VCaP (cell line): ENCODE results near the gene FBN1.

Experiments
- H3K27ac ChIP-seq: fragments of 450-650 bp; 2 replicates; pipeline ENCODE4 v1.5.1; 2017
- CTCF ChIP-seq: fragments of 450-650 bp; conservative IDR thresholded peaks from 2 replicates; pipeline ENCODE4 v1.5.1; 2017; ENCODE audit warnings: mild to moderate bottlenecking, moderate library complexity

Gene FBN1

GRCh38 chr15:48667701-48668100 lies 22.2 kb upstream of the FBN1 start:
- TF ChIP-seq CTCF = no peak

DNA sequence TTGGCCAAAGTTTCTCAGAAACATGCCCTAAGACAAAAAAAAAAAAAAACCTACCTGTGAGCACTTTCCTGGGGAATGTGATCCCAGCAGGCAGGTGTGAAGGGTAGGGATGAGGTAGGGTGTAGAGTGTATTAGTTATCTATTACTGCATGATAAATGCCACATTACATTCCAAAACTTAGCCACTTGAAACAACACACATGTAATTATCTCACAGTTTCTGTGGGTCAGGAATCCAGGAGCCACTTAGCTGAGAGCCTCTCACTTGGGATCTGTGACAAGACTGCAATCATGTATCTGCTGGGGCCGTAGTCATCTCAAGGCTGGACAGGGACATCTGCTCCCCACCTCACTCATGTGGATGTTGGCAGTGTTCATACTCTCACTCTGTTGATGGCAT lies 18.9 kb upstream of the FBN1 start:
- TF ChIP-seq CTCF = no peak
- H3K27ac ChIP-seq = no peak overlapping the region

More at GRCh38 chr15:48667701-48668100, 22.2 kb upstream of the FBN1 start:
- H3K27ac ChIP-seq = no peak overlapping the region

DNA sequence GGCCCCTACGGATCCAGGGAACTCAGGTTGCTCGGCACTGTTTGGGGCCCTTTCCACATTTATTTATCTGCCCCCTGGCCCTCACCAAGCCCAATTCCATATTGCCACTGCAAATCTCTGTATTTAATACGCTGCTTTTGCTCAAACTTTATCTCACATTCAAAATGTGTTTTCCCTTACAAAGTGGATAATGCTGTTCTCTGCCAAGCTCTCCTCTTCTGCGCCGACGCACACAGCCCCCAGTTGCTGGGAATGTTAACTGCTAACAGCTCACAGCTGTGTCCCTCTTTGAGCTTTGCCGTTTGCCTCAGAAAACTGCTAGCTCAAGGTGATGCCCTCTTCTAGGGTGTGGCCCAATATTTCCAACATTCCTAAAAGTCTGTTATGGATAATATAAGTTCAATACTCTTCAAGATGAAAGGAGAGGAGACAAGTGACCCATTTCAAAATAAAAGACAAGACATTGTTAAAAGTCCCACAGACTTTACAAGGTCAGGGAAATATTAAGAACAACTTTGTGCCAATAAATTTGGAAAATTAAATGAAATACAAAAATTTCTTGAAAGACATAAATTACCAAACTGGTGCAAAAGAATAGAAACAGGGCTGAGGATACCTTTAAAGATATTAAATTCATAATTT lies 12.6 kb upstream of the FBN1 start:
- H3K27ac ChIP-seq = no peak overlapping the region
- TF ChIP-seq CTCF = no peak

- H3K27ac ChIP-seq = no peak overlapping the region
- TF ChIP-seq CTCF = no peak
Observed at GRCh38 chr15:48654801-48655200, 9.3 kb upstream of the FBN1 start.

DNA sequence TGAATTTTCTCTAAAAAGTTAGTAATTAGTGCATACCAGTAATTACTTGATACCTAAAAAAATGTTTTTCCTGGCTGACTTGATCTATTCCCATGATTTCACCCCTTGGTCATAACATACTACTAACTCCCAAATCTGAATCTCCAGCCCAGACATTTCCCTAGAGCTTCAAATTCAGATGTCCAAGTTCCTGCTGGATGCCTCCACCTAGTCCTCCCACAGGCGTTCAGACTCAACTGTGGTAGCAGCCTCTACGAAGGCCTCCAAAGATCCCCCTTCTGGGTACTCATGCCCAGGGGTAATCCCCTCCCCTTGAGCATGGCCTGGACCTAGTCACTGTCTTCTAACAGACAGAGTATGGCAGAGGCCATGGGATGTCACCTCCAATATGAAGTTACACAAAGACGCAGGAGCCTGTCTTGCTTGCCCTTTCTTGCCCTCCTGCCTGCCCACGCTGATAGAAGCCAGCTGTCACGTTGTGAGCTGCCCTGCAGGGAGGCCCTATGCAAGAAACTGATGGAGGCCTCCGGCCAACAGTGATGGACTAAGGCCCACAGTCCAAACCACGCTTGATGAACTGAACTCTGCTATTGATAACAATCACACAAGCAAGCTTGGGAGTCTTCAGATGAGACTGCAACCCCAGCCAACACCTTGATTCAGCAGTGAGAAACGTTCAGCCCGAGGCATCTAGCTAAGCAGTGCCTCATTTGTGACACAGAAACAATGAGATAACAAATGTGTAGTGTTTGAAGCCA lies 8.6 kb upstream of the FBN1 start:
- H3K27ac ChIP-seq = no peak overlapping the region
- TF ChIP-seq CTCF = no peak

DNA sequence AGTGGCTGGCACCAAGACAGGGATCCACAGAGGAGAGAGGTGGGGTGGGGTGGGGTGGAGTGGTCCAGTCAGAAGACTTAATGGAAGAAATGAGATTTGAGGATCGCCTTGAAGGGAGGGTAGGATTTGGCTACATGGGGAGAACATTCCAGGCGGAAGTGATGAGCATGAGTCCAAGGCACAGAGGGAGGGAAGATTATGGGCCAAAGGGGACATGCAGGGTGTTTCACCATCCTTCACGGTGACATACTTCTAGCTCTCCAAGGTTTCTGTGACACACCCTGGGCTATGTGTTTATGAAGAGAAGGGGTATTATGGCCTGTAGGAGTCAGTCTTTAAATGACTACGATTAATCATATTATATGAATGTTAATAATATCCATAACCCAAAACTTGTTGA lies 7.7 kb upstream of the FBN1 start:
- TF ChIP-seq CTCF = no peak
- H3K27ac ChIP-seq = no peak overlapping the region

- H3K27ac ChIP-seq = no peak overlapping the region
- no peak for TF ChIP-seq CTCF
Observed at GRCh38 chr15:48652510-48653076, 7.1 kb upstream of the FBN1 start.
